BJ (cell line): ENCODE results near the gene PADI1. TPM values are rescaled to one million over a fixed set of nuclear protein-coding genes. Genes with fewer than 3 reads are reported as not detected.
"Not testable (repeated sequence)": the region's sequence is repeated elsewhere in the genome, so short reads cannot be mapped to it uniquely, and the experiment has no call there.

ENCODE experiments used
- CTCF ChIA-PET: fragments of 350-600 bp; formaldehyde crosslinking; extraction: SDS; loops from one replicate; lab custom pipeline; 2021; ENCODE audit warnings: antibody characterized with exemption, inconsistent platforms; lab: Yijun Ruan, JAX
- POLR2A ChIA-PET: fragments of 300-600 bp; sonication (Branson Sonifier 250); formaldehyde crosslinking; extraction: SDS; loops from one replicate; lab custom pipeline; 2021; ENCODE audit warnings: antibody characterized with exemption; lab: Charles Lee
- DNase-seq: peaks from one replicate; pipeline ENCODE4 v3.0.0-alpha.2; 2011; ENCODE audit warnings: low read depth
- H3K27me3 ChIP-seq: 2 replicates; pipeline ENCODE4 v1.6.0; 2011; ENCODE audit warnings: low read length; ENCODE audit not compliant: control insufficient read depth, insufficient read depth
- H3K36me3 ChIP-seq: 2 replicates; pipeline ENCODE4 v1.5.1; 2011; ENCODE audit warnings: low read length; ENCODE audit not compliant: control insufficient read depth, insufficient read depth
- H3K4me3 ChIP-seq: 2 replicates; pipeline ENCODE4 v1.5.1; 2011; ENCODE audit warnings: low read depth, mild to moderate bottlenecking, control low read depth, low read length
- polyA plus RNA-seq: library from polyadenylated mRNA; depleted of rRNA; stranded (reverse); fragments of >200 nt; gene quantifications from 2 replicates; pipeline ENCODE4 v1.2.3, GENCODE V29; 2011
- TF ChIP-seq, protein P1 (sequence below): IDR thresholded peaks from 2 replicates; pipeline ENCODE4 v1.5.1; 2011; ENCODE audit warnings: low read depth, mild to moderate bottlenecking, control low read depth, inconsistent platforms, low read length, moderate library complexity; ENCODE audit not compliant: insufficient read depth

PADI1 gene
- polyA plus RNA-seq, 1 experiment, result 0.82 TPM

GRCh38 chr1:17237561-17237903 lies 32.6 kb downstream of the PADI1 start:
- no peak for DNase-seq
- Histone ChIP-seq H3K27me3 (no peaks in the 10 kb centered on the region), H3K36me3 (no peaks in the 10 kb centered on the region), H3K4me3 (no peak overlapping the region)
- TF ChIP-seq, protein P1, sequence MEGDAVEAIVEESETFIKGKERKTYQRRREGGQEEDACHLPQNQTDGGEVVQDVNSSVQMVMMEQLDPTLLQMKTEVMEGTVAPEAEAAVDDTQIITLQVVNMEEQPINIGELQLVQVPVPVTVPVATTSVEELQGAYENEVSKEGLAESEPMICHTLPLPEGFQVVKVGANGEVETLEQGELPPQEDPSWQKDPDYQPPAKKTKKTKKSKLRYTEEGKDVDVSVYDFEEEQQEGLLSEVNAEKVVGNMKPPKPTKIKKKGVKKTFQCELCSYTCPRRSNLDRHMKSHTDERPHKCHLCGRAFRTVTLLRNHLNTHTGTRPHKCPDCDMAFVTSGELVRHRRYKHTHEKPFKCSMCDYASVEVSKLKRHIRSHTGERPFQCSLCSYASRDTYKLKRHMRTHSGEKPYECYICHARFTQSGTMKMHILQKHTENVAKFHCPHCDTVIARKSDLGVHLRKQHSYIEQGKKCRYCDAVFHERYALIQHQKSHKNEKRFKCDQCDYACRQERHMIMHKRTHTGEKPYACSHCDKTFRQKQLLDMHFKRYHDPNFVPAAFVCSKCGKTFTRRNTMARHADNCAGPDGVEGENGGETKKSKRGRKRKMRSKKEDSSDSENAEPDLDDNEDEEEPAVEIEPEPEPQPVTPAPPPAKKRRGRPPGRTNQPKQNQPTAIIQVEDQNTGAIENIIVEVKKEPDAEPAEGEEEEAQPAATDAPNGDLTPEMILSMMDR, result no peak
- CTCF ChIA-PET, result interaction anchor here (0.7 to 12.4 kb wide), 22 partner anchors 9 to 182 kb away, joined by 3 to 347 read pairs (median 4); partner anchors contain the start of genes PADI2, PADI3 and PADI4
- POLR2A ChIA-PET, result no interaction called here

DNA sequence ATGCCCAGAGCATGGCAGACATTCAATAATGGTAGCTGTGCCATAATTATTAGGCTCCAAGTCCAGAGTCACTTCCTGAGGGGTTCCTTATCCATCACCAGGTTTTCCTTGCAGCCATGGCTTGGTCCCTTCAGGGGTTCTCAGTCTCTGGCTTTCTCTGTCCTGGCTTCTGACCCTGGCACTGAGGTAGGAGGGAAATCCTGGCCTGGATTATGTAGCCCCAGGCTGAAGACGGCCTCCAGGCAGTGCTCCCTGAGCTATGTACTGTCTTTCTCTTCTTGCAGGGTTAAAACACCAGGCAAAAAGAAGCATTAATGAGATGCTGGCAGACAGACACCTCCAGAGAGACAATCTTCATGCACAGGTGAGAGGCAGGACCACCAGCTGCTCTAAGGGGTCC lies 34.5 kb downstream of the PADI1 start:
- CTCF ChIA-PET, result interaction anchor here (1.2 to 12.4 kb wide), 3 partner anchors 34 to 114 kb away, joined by 4 to 347 read pairs (median 6); partner anchors contain the start of gene PADI2

DNA sequence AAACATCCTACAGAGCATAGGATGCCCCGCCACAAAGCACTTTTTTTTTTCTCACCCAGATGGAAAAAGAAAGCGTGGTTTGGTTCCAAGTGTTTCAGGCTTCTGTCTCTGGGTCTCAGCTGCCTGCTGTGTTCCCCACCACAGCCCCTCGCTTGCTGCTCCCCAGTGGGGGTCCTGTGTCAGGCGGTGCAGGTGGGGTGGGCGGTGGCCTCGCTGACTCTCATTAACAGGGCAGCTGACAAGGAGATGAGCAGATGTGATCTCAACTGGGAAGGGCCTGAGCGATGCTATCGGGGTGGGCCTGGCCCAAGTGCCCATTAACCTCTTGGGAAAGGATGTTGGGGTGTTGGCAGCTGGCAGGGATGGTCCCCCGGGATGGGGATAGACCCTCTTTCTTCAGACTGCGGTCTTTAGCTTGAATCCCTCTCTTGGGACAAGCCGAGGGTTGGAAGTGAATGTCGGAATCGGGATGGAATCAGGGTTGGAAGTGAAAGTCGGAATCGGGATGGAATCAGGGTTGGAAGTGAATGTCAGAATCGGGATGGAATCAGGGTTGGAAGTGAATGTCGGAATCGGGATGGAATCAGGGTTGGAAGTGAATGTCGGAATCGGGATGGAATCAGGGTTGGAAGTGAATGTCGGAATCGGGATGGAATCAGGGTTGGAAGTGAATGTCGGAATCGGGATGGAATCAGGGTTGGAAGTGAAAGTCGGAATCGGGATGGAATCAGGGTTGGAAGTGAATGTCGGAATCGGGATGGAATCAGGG lies 36.3 kb downstream of the PADI1 start:
- CTCF ChIA-PET, result interaction anchor here (12.4 kb wide), 1 partner anchor 116 kb away, joined by 347 read pairs; the partner anchor contains the start of gene PADI2
- H3K36me3 ChIP-seq, POLR2A ChIA-PET, DNase-seq, H3K4me3 ChIP-seq, H3K27me3 ChIP-seq: not testable (repeated sequence)

More for the DNA sequence above, 34.5 kb downstream of the PADI1 start:
- POLR2A ChIA-PET, result no interaction called here
- Histone ChIP-seq H3K36me3 (no peaks in the 10 kb centered on the region), H3K4me3 (no peak overlapping the region), H3K27me3 (no peaks in the 10 kb centered on the region)
- TF ChIP-seq, protein P1, result no peak
- DNase-seq, result no peak

DNA sequence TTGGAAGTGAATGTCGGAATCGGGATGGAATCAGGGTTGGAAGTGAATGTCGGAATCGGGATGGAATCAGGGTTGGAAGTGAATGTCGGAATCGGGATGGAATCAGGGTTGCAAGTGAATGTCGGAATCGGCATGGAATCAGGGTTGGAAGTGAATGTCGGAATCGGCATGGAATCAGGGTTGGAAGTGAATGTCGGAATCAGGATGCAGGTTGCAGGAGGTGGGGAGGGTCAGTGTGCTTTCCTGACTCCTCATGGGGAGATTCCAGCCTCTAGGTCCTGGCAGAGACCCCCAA lies 36.8 kb downstream of the PADI1 start:
- H3K36me3 ChIP-seq, H3K27me3 ChIP-seq, H3K4me3 ChIP-seq, DNase-seq, POLR2A ChIA-PET: not testable (repeated sequence)
- CTCF ChIA-PET, result interaction anchor here (12.4 kb wide), 1 partner anchor 117 kb away, joined by 347 read pairs; the partner anchor contains the start of gene PADI2

GRCh38 chr1:17243274-17243673 lies 38.3 kb downstream of the PADI1 start:
- ChIA-PET POLR2A (no interaction called here), CTCF (interaction anchor here (0.7 to 1.6 kb wide), 2 partner anchors 31 to 92 kb away, joined by 3 read pairs; no protein-coding TSS in a partner anchor)
- H3K4me3 ChIP-seq, result no peak overlapping the region
- no peak for DNase-seq
- TF ChIP-seq, protein P1, result no peak
- H3K27me3 ChIP-seq, result no peaks in the 10 kb centered on the region
- H3K36me3 ChIP-seq, result no peaks in the 10 kb centered on the region

DNA sequence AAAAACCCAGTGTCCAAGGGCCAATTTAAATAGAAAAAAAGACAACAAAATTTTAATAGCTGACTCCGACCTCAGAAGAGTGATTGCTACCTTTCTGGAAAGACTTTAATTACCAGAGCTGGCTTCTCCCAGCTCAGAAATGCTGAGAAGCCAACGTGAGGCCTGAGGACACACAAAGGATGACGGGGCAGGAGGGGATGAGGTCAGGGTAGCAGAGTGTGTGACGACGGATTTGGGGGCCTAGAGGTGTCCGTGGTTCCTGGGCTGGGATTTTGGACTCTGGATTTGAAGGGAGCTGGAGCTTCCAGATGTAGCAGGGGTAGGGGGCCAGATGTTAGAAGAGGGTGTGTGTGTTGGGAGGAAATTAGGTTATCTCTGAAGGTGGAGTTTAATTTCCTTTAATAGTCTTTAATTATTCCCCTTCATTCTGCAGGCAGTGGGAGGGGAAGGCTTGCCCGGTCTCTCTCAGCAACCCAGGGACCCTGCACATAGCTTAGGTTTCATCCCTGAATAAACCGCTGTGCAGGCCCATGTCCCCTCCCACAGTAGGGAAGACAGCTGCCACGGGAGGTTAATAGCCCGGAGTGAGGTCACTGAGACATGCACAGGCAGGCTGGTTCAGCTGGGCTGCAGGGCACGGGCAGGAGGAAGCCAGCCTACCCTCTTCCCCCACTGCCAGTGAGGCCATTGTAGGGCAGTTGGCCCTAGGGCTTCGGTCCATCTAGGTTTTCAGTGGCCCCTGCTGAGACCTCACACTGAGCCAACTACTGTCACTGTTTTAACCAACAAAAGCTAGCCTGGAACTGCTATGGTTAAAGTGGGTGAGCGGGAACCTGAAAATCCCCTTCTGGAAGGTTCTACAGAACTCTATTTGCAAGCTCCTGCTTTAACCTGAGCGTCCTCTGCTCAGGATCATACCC lies 40.2 kb downstream of the PADI1 start:
- CTCF ChIA-PET, result interaction anchor here (0.7 to 4.9 kb wide), 10 partner anchors 8 to 185 kb away, joined by 3 to 28 read pairs (median 4); no protein-coding TSS in a partner anchor
- no peak overlapping the region for H3K4me3 ChIP-seq
- POLR2A ChIA-PET, result no interaction called here

More for the DNA sequence above, 40.2 kb downstream of the PADI1 start:
- TF ChIP-seq, protein P1, result no peak
- H3K36me3 ChIP-seq, result no peaks in the 10 kb centered on the region
- no peaks in the 10 kb centered on the region for H3K27me3 ChIP-seq
- no peak for DNase-seq
